ENCODE data around the gene UMAD1.

UMAD1 gene

GRCh38 chr7:7620644-7621210, 19.8 kb upstream of the UMAD1 start:
- TF ChIP-seq FOXP2 (optimal IDR thresholded peaks at IDR 0.05; ENCODE audit: borderline replicate concordance, extremely low read depth, extremely low read length, insufficient read depth) = no peak
- no peak for TF ChIP-seq SIN3A (IDR thresholded peaks at IDR 0.05; ENCODE audit: borderline replicate concordance, insufficient read depth, low read length)
- no peak for TF ChIP-seq TAF1 (IDR thresholded peaks at IDR 0.05; ENCODE audit: borderline replicate concordance, insufficient read depth, low read length)
- no peak for TF ChIP-seq POLR2AphosphoS5 (IDR thresholded peaks at IDR 0.05; ENCODE audit: low read depth, low read length)
- no peak for TF ChIP-seq REST (IDR thresholded peaks at IDR 0.05; ENCODE audit: insufficient read depth in 1 of 2, low read depth in 2 of 2, low read length in 2 of 2)

- TF ChIP-seq REST (IDR thresholded peaks at IDR 0.05; ENCODE audit: insufficient read depth in 1 of 2, low read depth in 2 of 2, low read length in 2 of 2) = no peak
- no peak for TF ChIP-seq FOXP2 (optimal IDR thresholded peaks at IDR 0.05; ENCODE audit: borderline replicate concordance, extremely low read depth, extremely low read length, insufficient read depth)
- TF ChIP-seq SIN3A (IDR thresholded peaks at IDR 0.05; ENCODE audit: borderline replicate concordance, insufficient read depth, low read length) = no peak
- no peak for TF ChIP-seq TAF1 (IDR thresholded peaks at IDR 0.05; ENCODE audit: borderline replicate concordance, insufficient read depth, low read length)
- no peak for TF ChIP-seq POLR2AphosphoS5 (IDR thresholded peaks at IDR 0.05; ENCODE audit: low read depth, low read length)
These were observed 12.1 kb upstream of the UMAD1 start for GRCh38 chr7:7628476-7628875.

GRCh38 chr7:7630626-7631329, 9.8 kb upstream of the UMAD1 start:
- no peak for TF ChIP-seq REST (IDR thresholded peaks at IDR 0.05; ENCODE audit: insufficient read depth in 1 of 2, low read depth in 2 of 2, low read length in 2 of 2)
- TF ChIP-seq POLR2AphosphoS5 (IDR thresholded peaks at IDR 0.05; ENCODE audit: low read depth, low read length) = no peak
- no peak for TF ChIP-seq FOXP2 (optimal IDR thresholded peaks at IDR 0.05; ENCODE audit: borderline replicate concordance, extremely low read depth, extremely low read length, insufficient read depth)
- no peak for TF ChIP-seq TAF1 (IDR thresholded peaks at IDR 0.05; ENCODE audit: borderline replicate concordance, insufficient read depth, low read length)
- no peak for TF ChIP-seq SIN3A (IDR thresholded peaks at IDR 0.05; ENCODE audit: borderline replicate concordance, insufficient read depth, low read length)

- TF ChIP-seq REST (IDR thresholded peaks at IDR 0.05; ENCODE audit: insufficient read depth in 1 of 2, low read depth in 2 of 2, low read length in 2 of 2) (no peak), POLR2AphosphoS5 (IDR thresholded peaks at IDR 0.05; ENCODE audit: low read depth, low read length) (no peak), SIN3A (IDR thresholded peaks at IDR 0.05; ENCODE audit: borderline replicate concordance, insufficient read depth, low read length) (no peak), TAF1 (IDR thresholded peaks at IDR 0.05; ENCODE audit: borderline replicate concordance, insufficient read depth, low read length) (no peak), FOXP2 (optimal IDR thresholded peaks at IDR 0.05; ENCODE audit: borderline replicate concordance, extremely low read depth, extremely low read length, insufficient read depth) (no peak)
These were observed 1.1 kb upstream of the UMAD1 start for GRCh38 chr7:7639421-7639820.
